ENCODE data around the gene ATG4B.

The ATG4B gene

GRCh38 chr2:241695651-241696050 lies 58.2 kb downstream of the ATG4B start:
- DNase-seq: no peak

DNA sequence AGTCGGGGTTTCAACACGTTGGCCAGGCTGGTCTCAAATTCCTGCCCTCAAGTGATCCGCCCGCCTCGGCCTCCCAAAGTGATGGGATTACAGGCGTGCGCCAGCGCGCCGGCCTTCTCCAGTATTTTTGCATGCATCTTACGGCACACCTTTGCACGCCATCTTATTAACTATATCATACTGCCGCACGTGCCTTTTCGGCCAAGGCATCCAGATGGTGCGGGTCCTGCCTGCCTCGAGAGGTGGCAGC lies 63.6 kb downstream of the ATG4B start:
- DNase-seq: peak; percentile 85

- DNase-seq: peak; percentile 77
These were observed 64.1 kb downstream of the ATG4B start, which contains the start of gene ING5 for GRCh38 chr2:241701399-241702154. Gene ING5, plus strand, starts transcription at chr2:241702039. Its CDS starts 27 bp downstream, at chr2:241702066.

DNA sequence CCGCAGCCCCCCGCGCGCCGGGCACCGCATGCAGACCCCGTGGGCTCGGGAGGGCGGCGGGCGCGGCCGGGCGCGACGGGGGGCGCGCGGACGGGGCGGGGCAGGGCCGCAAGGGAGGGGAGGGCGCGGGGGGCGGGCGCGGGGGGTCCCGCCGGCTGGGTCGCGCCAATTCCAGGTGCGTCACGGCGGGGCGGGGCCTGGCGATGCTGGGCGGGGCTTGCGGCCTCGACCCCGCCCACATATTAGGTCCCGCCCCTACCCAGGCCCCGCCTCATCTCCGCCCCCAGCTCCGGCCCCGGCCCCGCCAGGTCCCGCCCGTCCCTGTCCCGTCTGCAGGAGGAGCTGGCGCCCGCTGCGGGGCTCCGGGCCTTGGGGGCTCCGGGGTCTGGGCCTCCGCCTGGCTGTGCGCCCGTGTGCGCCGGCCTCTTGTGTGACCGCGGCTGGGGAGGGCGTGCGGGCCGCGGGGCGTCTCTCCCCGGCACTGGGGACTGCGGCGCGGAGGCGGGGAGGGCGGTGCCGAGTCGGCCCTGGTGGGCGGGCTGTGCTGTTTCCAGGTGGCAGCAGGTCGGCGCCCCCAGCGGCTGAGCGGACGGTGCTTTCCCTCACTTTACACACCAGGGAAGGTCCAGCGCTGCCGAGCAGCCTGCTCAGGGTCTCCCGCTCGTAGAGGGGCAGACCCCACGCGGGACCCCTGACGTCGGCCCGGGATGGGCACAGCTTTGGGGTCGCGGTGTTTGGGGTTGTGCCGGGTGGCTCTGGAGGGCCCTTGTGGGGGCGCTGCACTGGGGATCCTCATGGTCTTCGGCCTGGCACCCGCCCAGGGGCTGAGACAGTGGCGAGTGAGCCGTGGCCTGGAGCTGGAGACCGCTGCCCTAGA lies 64.9 kb downstream of the ATG4B start:
- DNase-seq: peak; percentile 41

DNA sequence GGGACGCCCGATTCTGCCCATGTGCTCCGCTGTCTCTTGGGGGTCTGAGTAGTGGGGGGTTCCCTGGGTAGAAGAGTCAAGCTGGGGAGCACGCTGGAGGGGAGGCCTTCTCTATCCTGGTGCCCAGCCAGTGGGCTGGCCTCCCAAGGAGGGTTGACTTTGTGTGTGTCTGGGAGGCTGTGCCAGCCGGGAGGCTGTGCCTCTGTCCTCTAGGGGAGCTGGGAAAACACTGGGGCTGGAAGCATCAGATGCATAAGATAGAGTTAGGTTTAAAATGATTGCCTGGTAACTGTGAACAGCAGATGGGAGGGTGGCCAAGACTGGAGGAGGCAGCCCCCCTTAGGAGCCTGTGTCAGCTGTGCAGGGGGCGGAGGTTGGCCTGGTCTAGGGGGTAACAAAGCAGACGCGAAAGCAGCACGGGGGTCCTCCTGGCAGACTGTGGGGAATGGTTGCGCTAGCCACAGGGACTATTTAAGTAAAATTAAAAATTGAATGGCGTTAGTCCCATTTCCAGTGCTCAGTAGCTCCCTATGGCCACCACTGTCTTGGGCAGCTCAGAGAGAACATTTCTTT lies 65.6 kb downstream of the ATG4B start:
- no peak for DNase-seq

DNA sequence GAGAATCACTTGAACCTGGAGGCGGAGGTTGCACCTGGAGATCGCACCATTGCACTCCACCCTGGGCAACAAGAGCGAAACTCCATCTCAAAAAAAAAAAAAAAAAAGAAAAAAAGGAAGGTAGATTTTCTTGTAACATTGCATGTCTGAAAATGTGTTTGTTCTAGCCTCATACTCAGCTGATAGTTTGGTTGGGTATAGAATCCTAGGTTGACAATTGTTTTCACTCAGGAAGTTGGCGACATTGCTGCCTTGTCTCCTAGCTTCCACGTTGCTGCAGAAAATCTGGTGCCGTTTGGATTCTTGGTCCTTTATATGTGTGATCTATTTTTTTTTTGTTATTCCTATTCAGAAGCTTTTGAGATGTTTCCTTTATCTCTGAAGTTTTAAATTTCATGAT lies 69.0 kb downstream of the ATG4B start:
- no peak for DNase-seq

GRCh38 chr2:241708879-241709278 lies 71.4 kb downstream of the ATG4B start:
- DNase-seq: no peak

DNA sequence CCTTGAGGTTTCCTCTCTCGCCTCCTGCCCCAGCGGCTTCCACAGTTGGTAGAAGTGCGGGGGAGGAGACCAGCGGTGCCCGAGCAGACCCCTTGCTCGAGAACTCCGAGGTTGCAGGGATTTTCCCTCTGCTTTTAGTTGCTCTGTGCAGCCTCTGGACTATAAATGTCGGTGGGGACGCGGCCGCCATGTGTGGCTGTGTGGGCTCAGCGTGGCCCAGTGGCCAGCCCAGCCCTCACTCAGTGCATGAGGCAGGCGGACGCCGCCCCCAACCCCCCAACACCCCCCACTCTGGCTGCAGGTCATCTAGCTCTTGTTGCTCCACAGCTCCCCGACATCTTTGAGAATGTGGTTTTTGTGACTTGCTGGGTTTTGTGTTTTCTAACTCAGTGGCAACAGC lies 81.6 kb downstream of the ATG4B start:
- DNase-seq: no peak

GRCh38 chr2:241720099-241720498 lies 82.6 kb downstream of the ATG4B start:
- no peak for DNase-seq

DNA sequence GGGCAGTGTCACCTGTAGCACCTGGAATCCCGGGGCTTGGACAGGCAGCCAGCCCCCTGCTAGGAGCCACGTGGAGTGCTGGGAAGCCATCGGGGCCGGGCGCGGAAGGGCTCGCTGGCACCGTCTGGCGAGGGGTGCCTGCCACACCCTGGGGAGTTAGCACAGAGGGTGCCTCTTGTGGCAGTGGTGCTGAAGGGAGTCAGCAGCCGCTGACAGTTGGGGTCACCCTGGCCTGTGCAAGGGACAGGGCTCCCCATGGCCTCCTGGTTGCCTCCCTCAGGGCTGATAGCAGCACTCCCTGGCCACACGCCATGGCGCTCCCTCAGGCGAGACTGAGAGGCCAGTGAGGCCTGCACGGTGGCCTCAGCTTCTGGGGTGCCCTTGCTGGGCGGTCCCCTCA lies 83.1 kb downstream of the ATG4B start:
- DNase-seq: no peak

DNA sequence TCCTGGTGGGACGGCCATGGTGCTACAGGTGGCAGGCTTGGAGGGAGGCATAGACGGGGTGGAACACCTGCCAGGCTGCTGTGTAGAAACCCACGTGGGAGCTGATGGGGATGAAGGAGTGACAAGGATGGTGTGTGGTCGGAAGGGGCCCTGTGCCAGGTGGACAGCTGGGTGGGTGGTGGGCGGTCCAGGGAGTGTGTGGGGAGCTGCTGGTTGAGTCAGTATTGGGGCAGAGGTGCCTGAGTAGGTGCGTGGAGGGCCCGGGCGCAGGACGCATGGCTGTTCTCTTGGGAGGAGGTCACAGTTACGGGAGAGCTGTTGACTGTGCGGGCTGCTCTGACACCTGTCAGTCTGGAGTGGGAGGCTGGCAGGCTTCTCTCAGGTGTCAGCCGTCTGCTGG lies 84.4 kb downstream of the ATG4B start:
- no peak for DNase-seq

- no peak for DNase-seq
These were observed 85.5 kb downstream of the ATG4B start for GRCh38 chr2:241722896-241723454.
